T-cell (primary cell): Measurements from ENCODE around the gene SASH3. TPM values are rescaled to one million over a fixed set of nuclear protein-coding genes. Genes with fewer than 3 reads are reported as not detected.

Source experiments
- ATAC-seq, 4 experiments: fragments of 200-7000 bp in 3 of 4; fragments of 150-1000 bp in 1 of 4; cut with Tn5 transposase; replicated peaks in 1 of 4; 1 replicate in 3 of 4; 2 replicates in 1 of 4; pipeline ENCODE4 v1.10.0; 2021; ENCODE audit warnings: moderate library complexity in 3 of 4, mild to moderate bottlenecking in 2 of 4, moderate number of reproducible peaks in 1 of 4
- CTCF ChIA-PET, 2 donors: fragments of 300-600 bp; sonication (Branson Sonifier 250); formaldehyde crosslinking; loops; one replicate each; lab custom pipeline; 2022; ENCODE audit warnings: antibody characterized with exemption in 2 of 2; lab: Charles Lee
- POLR2A ChIA-PET, 2 donors: fragments of 300-600 bp; sonication (Branson Sonifier 250); formaldehyde crosslinking; loops; one replicate each; lab custom pipeline; 2022; ENCODE audit warnings: antibody characterized with exemption in 2 of 2; lab: Charles Lee
- DNase-seq, 35 experiments: peaks; one replicate each; pipeline versions ENCODE4 v3.0.0 to v3.0.0-alpha.2; 2013 to 2023
- H3K27ac ChIP-seq: one replicate; pipeline ENCODE4 v1.5.1; 2013; ENCODE audit warnings: low read length
- H3K27me3 ChIP-seq, 2 experiments: replicated peaks in 1 of 2; 1 replicate in 1 of 2; 2 replicates in 1 of 2; pipeline versions ENCODE4 v1.6.1 to v1.7.0; 2013; ENCODE audit warnings: low read length in 1 of 2, mixed read lengths in 1 of 2; ENCODE audit not compliant: control insufficient read depth in 2 of 2, insufficient read depth in 2 of 2; ENCODE audit errors: extremely low read depth in 1 of 2
- H3K36me3 ChIP-seq, 2 donors: 1 replicate in 1 of 2; 2 replicates in 1 of 2; pipeline versions ENCODE4 v1.6.1 to v1.7.0; 2013; ENCODE audit warnings: low read length in 1 of 2; ENCODE audit not compliant: control insufficient read depth in 2 of 2, insufficient read depth in 1 of 2; ENCODE audit errors: extremely low read depth in 1 of 2
- H3K4me1 ChIP-seq, 2 experiments: 1 replicate in 1 of 2; 2 replicates in 1 of 2; pipeline versions ENCODE4 v1.6.1 to v1.7.0; 2013; ENCODE audit warnings: low read length in 2 of 2, mixed read lengths in 1 of 2; ENCODE audit not compliant: insufficient read depth in 2 of 2, control insufficient read depth in 1 of 2; ENCODE audit errors: extremely low read depth in 1 of 2
- H3K4me3 ChIP-seq, 2 donors: 1 replicate in 1 of 2; 2 replicates in 1 of 2; pipeline versions ENCODE4 v1.5.1 to v1.7.0; 2013; ENCODE audit warnings: mild to moderate bottlenecking in 2 of 2, low read length in 1 of 2, moderate library complexity in 1 of 2; ENCODE audit not compliant: control insufficient read depth in 1 of 2; ENCODE audit errors: extremely low read depth in 1 of 2
- H3K9me3 ChIP-seq: 2 replicates; pipeline ENCODE4 v1.7.0; 2013
- H3K27ac Mint-ChIP-seq, 2 donors: one replicate each; pipeline ENCODE4 v1.8.0; 2020 to 2021; ENCODE audit warnings: mild to moderate bottlenecking in 2 of 2, mixed read lengths in 2 of 2
- H3K27me3 Mint-ChIP-seq, 2 donors: one replicate each; pipeline ENCODE4 v1.8.0; 2021 to 2022; ENCODE audit warnings: mixed read lengths in 2 of 2
- H3K36me3 Mint-ChIP-seq: one replicate; pipeline ENCODE4 v1.8.0; 2021; ENCODE audit warnings: mixed read lengths
- H3K4me1 Mint-ChIP-seq, 3 donors: one replicate each; pipeline ENCODE4 v1.8.0; 2020 to 2022; ENCODE audit warnings: mixed read lengths in 3 of 3, mild to moderate bottlenecking in 1 of 3
- H3K4me3 Mint-ChIP-seq, 3 donors: one replicate each; pipeline ENCODE4 v1.8.0; 2020 to 2022; ENCODE audit warnings: mild to moderate bottlenecking in 3 of 3, mixed read lengths in 3 of 3, moderate library complexity in 3 of 3
- H3K9me3 Mint-ChIP-seq, 3 donors: one replicate each; pipeline ENCODE4 v1.8.0; 2020 to 2022; ENCODE audit warnings: mixed read lengths in 3 of 3
- WGBS: methylation state at CpG from one replicate; pipeline ENCODE4 v1.1.5; 2013; ENCODE audit warnings: missing lambda C conversion rate; ENCODE audit not compliant: insufficient coverage; 5-methylcytosine and 5-hydroxymethylcytosine counted together
- total RNA-seq, 35 experiments: library from RNA in 6 of 35; stranded (reverse) in 6 of 35; fragments of 120-200 nt in 1 of 35; gene quantifications; one replicate each; pipeline versions ENCODE4 v1.2.1 to v1.2.4 and lab custom pipeline; 2013 to 2026

SASH3 gene
- total RNA-seq, 5 donors from 2014 or later (not counting 1 experiment from before 2014, with no cell fraction given), result 102 to 163 (median 142) TPM

GRCh38 chrX:129754056-129755024, 25.4 kb upstream of the SASH3 start:
- H3K36me3 Mint-ChIP-seq, result no peaks in the 10 kb centered on the region
- H3K9me3 ChIP-seq, result no peaks in the 10 kb centered on the region
- ChIA-PET POLR2A (no interaction called here), CTCF (interaction anchor here (0.6 to 1.5 kb wide), 2 partner anchors 27 to 76 kb away, joined by 3 to 8 read pairs; no protein-coding TSS in a partner anchor)
- peak overlapping the region; percentile 37 to 76 for H3K27ac Mint-ChIP-seq
- no peaks in the 10 kb centered on the region for H3K36me3 ChIP-seq
- no peak overlapping the region for H3K4me3 ChIP-seq
- H3K27ac ChIP-seq, result no peak overlapping the region
- no peaks in the 10 kb centered on the region for H3K27me3 ChIP-seq
- H3K4me1 ChIP-seq, result peaks cover 28 to 53% of the 10 kb centered on the region in 2 experiments
- peaks cover 43 to 61% (median 45%) of the 10 kb centered on the region in 3 donors for H3K4me1 Mint-ChIP-seq
- ATAC-seq, result peak in 1 of 4 experiments; percentile 34
- peak overlapping the region in 1 of 3 donors; percentile 76 for H3K4me3 Mint-ChIP-seq
- no peak for DNase-seq
- H3K27me3 Mint-ChIP-seq, result no peaks in the 10 kb centered on the region
- WGBS, result 40% methylated on average over 1 of the region's 22 CpGs
- no peaks in the 10 kb centered on the region for H3K9me3 Mint-ChIP-seq

GRCh38 chrX:129755779-129756650, 23.7 kb upstream of the SASH3 start:
- H3K36me3 ChIP-seq, result no peaks in the 10 kb centered on the region
- ATAC-seq (peak; percentile 44 to 76 (median 70)), DNase-seq (peak in 9 of 35 experiments; percentile 9 to 51 (median 18))
- no peaks in the 10 kb centered on the region for H3K27me3 Mint-ChIP-seq
- WGBS, result no CpG with 5 or more reads among the region's 18 CpGs
- ChIA-PET POLR2A (interaction anchor here in 1 of 2 donors (2.0 kb wide), 1 partner anchor 26 kb away, joined by 5 read pairs; no protein-coding TSS in a partner anchor), CTCF (interaction anchor here (0.5 to 2.1 kb wide), 7 partner anchors 16 to 1503 kb away, joined by 3 to 8 read pairs (median 3); no protein-coding TSS in a partner anchor)
- H3K4me3 Mint-ChIP-seq, result peak overlapping the region; percentile 49 to 76 (median 60)
- peaks cover 34 to 70% of the 10 kb centered on the region in 2 experiments for H3K4me1 ChIP-seq
- H3K4me3 ChIP-seq, result peak overlapping the region; percentile 11 to 41
- H3K27ac ChIP-seq, result peak overlapping the region; percentile 65
- H3K27ac Mint-ChIP-seq, result peak overlapping the region; percentile 85 to 87
- no peaks in the 10 kb centered on the region for H3K9me3 Mint-ChIP-seq
- peaks cover 59 to 78% (median 62%) of the 10 kb centered on the region in 3 donors for H3K4me1 Mint-ChIP-seq
- H3K36me3 Mint-ChIP-seq, result no peaks in the 10 kb centered on the region
- no peaks in the 10 kb centered on the region for H3K9me3 ChIP-seq
- no peaks in the 10 kb centered on the region for H3K27me3 ChIP-seq

GRCh38 chrX:129759576-129760061, 20.1 kb upstream of the SASH3 start:
- H3K27ac Mint-ChIP-seq, result peak overlapping the region; percentile 81 to 89

GRCh38 chrX:129760155-129760554, 19.6 kb upstream of the SASH3 start:
- H3K9me3 Mint-ChIP-seq, result no peaks in the 10 kb centered on the region
- ChIA-PET POLR2A (interaction anchor here (0.7 to 1.2 kb wide), 2 partner anchors 15 to 21 kb away, joined by 4 to 8 read pairs; no protein-coding TSS in a partner anchor), CTCF (interaction anchor here in 1 of 2 donors (0.6 to 1.4 kb wide), 8 partner anchors 9 to 145 kb away, joined by 3 to 7 read pairs (median 3); partner anchors contain the start of gene SASH3)
- Histone ChIP-seq H3K9me3 (no peaks in the 10 kb centered on the region), H3K27ac (peak overlapping the region; percentile 65), H3K27me3 (no peaks in the 10 kb centered on the region), H3K4me3 (no peak overlapping the region), H3K36me3 (no peaks in the 10 kb centered on the region), H3K4me1 (peaks cover 28 to 76% of the 10 kb centered on the region in 2 experiments)
- 25% methylated on average over 4 of the region's 9 CpGs for WGBS
- H3K27me3 Mint-ChIP-seq, result peaks cover 0 to 5% of the 10 kb centered on the region in 2 donors
- H3K4me3 Mint-ChIP-seq, result peak overlapping the region in 1 of 3 donors; percentile 57
- H3K27ac Mint-ChIP-seq, result peak overlapping the region; percentile 81 to 89
- ATAC-seq (peak in 1 of 4 experiments; percentile 19), DNase-seq (no peak)
- no peaks in the 10 kb centered on the region for H3K36me3 Mint-ChIP-seq
- H3K4me1 Mint-ChIP-seq, result peaks cover 52 to 67% (median 56%) of the 10 kb centered on the region in 3 donors

More at GRCh38 chrX:129759576-129760061, 20.1 kb upstream of the SASH3 start:
- Histone ChIP-seq H3K4me3 (no peak overlapping the region), H3K4me1 (peaks cover 33 to 82% of the 10 kb centered on the region in 2 experiments), H3K27ac (peak overlapping the region; percentile 65), H3K27me3 (no peaks in the 10 kb centered on the region), H3K9me3 (no peaks in the 10 kb centered on the region), H3K36me3 (no peaks in the 10 kb centered on the region)
- H3K4me1 Mint-ChIP-seq, result peaks cover 58 to 72% (median 60%) of the 10 kb centered on the region in 3 donors
- peak in 33 of 35 experiments; percentile 19 to 77 (median 41) for DNase-seq
- H3K9me3 Mint-ChIP-seq, result no peaks in the 10 kb centered on the region
- peak; percentile 78 to 86 (median 82) for ATAC-seq
- peak overlapping the region in 2 of 3 donors; percentile 37 to 57 for H3K4me3 Mint-ChIP-seq
- ChIA-PET POLR2A (interaction anchor here (0.7 to 1.2 kb wide), 2 partner anchors 16 to 22 kb away, joined by 4 to 8 read pairs; no protein-coding TSS in a partner anchor), CTCF (interaction anchor here (0.5 to 1.9 kb wide), 12 partner anchors 8 to 340 kb away, joined by 3 to 7 read pairs (median 3); partner anchors contain the start of gene SASH3 (in 1 of the 2))
- peaks cover 0 to 5% of the 10 kb centered on the region in 2 donors for H3K27me3 Mint-ChIP-seq
- WGBS, result 2% methylated on average over 8 of the region's 14 CpGs
- no peaks in the 10 kb centered on the region for H3K36me3 Mint-ChIP-seq

- no peaks in the 10 kb centered on the region for H3K9me3 ChIP-seq
- H3K27me3 ChIP-seq, result no peaks in the 10 kb centered on the region
- no CpG with 5 or more reads among the region's 6 CpGs for WGBS
- H3K27ac ChIP-seq, result peak overlapping the region; percentile 65
- DNase-seq (no peak), ATAC-seq (no peak)
- peaks cover 20 to 68% of the 10 kb centered on the region in 2 experiments for H3K4me1 ChIP-seq
- H3K4me3 ChIP-seq, result no peak overlapping the region
- ChIA-PET CTCF (no interaction called here), POLR2A (no interaction called here)
- Mint-ChIP-seq H3K27me3 (peaks cover 0 to 5% of the 10 kb centered on the region in 2 donors), H3K4me3 (peak overlapping the region in 1 of 3 donors; percentile 57), H3K36me3 (no peaks in the 10 kb centered on the region), H3K27ac (peak overlapping the region in 1 of 2 donors; percentile 43), H3K4me1 (peaks cover 45 to 60% (median 49%) of the 10 kb centered on the region in 3 donors), H3K9me3 (no peaks in the 10 kb centered on the region)
- H3K36me3 ChIP-seq, result no peaks in the 10 kb centered on the region
Observed at GRCh38 chrX:129760981-129761380, 18.8 kb upstream of the SASH3 start.
